Natural killer cell (primary cell): Measurements from ENCODE around the gene TNS3. TPM values are rescaled to one million over a fixed set of nuclear protein-coding genes. Genes with fewer than 3 reads are reported as not detected.

Experiments used
- ATAC-seq, 3 donors: fragments of 150-1000 bp in 2 of 3; fragments of 200-7000 bp in 1 of 3; cut with Tn5 transposase; 1 replicate in 1 of 3; 2 replicates in 2 of 3; pipeline ENCODE4 v1.10.0; 2021; ENCODE audit warnings: mild to moderate bottlenecking in 2 of 3, moderate library complexity in 2 of 3
- DNase-seq, 2 donors: peaks; one replicate each; pipeline versions ENCODE4 v3.0.0 to v3.0.0-alpha.2; 2013 to 2021; ENCODE audit warnings: mixed read lengths in 1 of 2
- H3K27ac ChIP-seq: one replicate; pipeline ENCODE4 v1.5.1; 2013; ENCODE audit warnings: mild to moderate bottlenecking, low read length
- H3K27me3 ChIP-seq: one replicate; pipeline ENCODE4 v1.6.1; 2013; ENCODE audit warnings: low read length; ENCODE audit not compliant: control insufficient read depth, insufficient read depth
- H3K36me3 ChIP-seq: one replicate; pipeline ENCODE4 v1.6.1; 2013; ENCODE audit warnings: low read length; ENCODE audit not compliant: control insufficient read depth, insufficient read depth
- H3K4me1 ChIP-seq: one replicate; pipeline ENCODE4 v1.6.1; 2013; ENCODE audit warnings: low read length; ENCODE audit not compliant: control insufficient read depth, insufficient read depth
- H3K4me3 ChIP-seq: one replicate; pipeline ENCODE4 v1.5.1; 2013; ENCODE audit warnings: low read length
- H3K9me3 ChIP-seq: one replicate; pipeline ENCODE4 v1.6.1; 2013; ENCODE audit warnings: low read length; ENCODE audit not compliant: control insufficient read depth, insufficient read depth
- H3K27ac Mint-ChIP-seq, 2 donors: one replicate each; pipeline ENCODE4 v1.8.0; 2022; ENCODE audit warnings: mild to moderate bottlenecking in 2 of 2, mixed read lengths in 2 of 2, moderate library complexity in 1 of 2
- H3K27me3 Mint-ChIP-seq, 2 donors: one replicate each; pipeline ENCODE4 v1.8.0; 2022; ENCODE audit warnings: low read depth in 2 of 2, mixed read lengths in 2 of 2
- H3K36me3 Mint-ChIP-seq: one replicate; pipeline ENCODE4 v1.8.0; 2022; ENCODE audit warnings: mixed read lengths
- H3K4me1 Mint-ChIP-seq, 2 donors: one replicate each; pipeline ENCODE4 v1.8.0; 2022; ENCODE audit warnings: mixed read lengths in 2 of 2
- H3K4me3 Mint-ChIP-seq: one replicate; pipeline ENCODE4 v1.8.0; 2022; ENCODE audit warnings: mild to moderate bottlenecking, moderate library complexity, mixed read lengths
- H3K9me3 Mint-ChIP-seq, 2 donors: one replicate each; pipeline ENCODE4 v1.8.0; 2022; ENCODE audit warnings: mixed read lengths in 2 of 2
- CTCF ChIP-seq: fragments of 200-600 bp; IDR thresholded peaks from one replicate; pipeline ENCODE4 v1.8.0; 2022; ENCODE audit warnings: antibody characterized with exemption
- WGBS: methylation state at CpG from one replicate; pipeline ENCODE4 v1.1.7; 2013; ENCODE audit warnings: missing lambda C conversion rate; ENCODE audit not compliant: insufficient coverage; 5-methylcytosine and 5-hydroxymethylcytosine counted together
- intact Hi-C: fragments of 100-400 bp; cut with micrococcal nuclease; formaldehyde crosslinking; loops from one replicate; pipeline ENCODE4 v1.14.2; 2022
- total RNA-seq, 4 donors: library from RNA; stranded (reverse); fragments of 120-200 nt in 1 of 4; gene quantifications; one replicate each; pipeline versions ENCODE4 v1.2.3 to v1.2.4, GENCODE V29; 2013 to 2022

Gene TNS3
- total RNA-seq, 3 donors from 2014 or later (not counting 1 experiment from before 2014, with no cell fraction given), result 1.6 to 3.5 (median 2.9) TPM

- 44% methylated on average over 12 of the region's 12 CpGs for WGBS
- Mint-ChIP-seq H3K4me1 (no peaks in the 10 kb centered on the region), H3K27me3 (no peaks in the 10 kb centered on the region), H3K9me3 (no peaks in the 10 kb centered on the region), H3K36me3 (no peaks in the 10 kb centered on the region), H3K27ac (no peak overlapping the region), H3K4me3 (no peak overlapping the region)
- intact Hi-C loops, result no loop called here
- no peak overlapping the region for H3K27ac ChIP-seq
- no peak for ATAC-seq
- H3K27me3 ChIP-seq, result no peaks in the 10 kb centered on the region
- TF ChIP-seq CTCF, result no peak
- H3K4me1 ChIP-seq, result no peaks in the 10 kb centered on the region
- no peak for DNase-seq
- H3K9me3 ChIP-seq, result no peaks in the 10 kb centered on the region
- no peaks in the 10 kb centered on the region for H3K36me3 ChIP-seq
- H3K4me3 ChIP-seq, result no peak overlapping the region
Observed at GRCh38 chr7:47513741-47514241, 68.1 kb downstream of the TNS3 start.

DNA sequence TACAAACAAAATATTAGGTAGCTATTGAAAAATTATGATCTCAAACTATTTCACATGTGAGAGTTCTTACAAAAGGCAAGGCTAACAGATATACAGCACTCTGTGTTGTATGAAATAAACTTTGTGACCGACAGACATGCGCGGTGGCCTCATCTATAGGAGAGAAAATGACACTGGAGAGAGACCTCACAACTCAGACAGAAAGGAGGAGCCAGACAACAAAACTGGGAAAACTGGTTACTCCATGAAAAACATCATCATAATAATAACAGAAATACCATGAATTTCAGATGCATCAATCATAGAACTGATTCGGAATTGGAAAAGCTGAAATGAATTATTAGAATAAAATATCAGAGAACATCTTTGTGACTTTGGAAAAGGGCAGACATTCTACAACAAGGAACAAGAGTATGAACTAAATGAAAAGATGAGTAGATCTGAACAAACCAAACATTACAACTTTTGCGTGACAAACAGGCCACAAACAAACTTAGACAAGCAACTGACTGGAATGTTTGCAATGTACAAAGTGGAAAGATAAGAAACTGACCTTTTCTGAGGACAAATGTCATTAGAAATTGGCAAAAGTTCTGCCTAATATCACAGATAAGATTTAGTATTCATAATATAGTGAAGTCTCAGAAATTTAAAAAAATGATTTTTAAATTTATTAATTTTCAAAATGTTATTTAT is 69.3 kb downstream of the TNS3 start:
- intact Hi-C loops, result no loop called here
- no peak overlapping the region for H3K27ac ChIP-seq
- H3K9me3 ChIP-seq, result no peaks in the 10 kb centered on the region
- no peaks in the 10 kb centered on the region for H3K27me3 ChIP-seq
- Mint-ChIP-seq H3K4me1 (no peaks in the 10 kb centered on the region), H3K9me3 (no peaks in the 10 kb centered on the region), H3K4me3 (no peak overlapping the region), H3K27me3 (no peaks in the 10 kb centered on the region), H3K36me3 (no peaks in the 10 kb centered on the region), H3K27ac (no peak overlapping the region)
- TF ChIP-seq CTCF, result no peak
- H3K4me1 ChIP-seq, result no peaks in the 10 kb centered on the region
- no peak for DNase-seq
- no peaks in the 10 kb centered on the region for H3K36me3 ChIP-seq
- no peak for ATAC-seq
- no peak overlapping the region for H3K4me3 ChIP-seq
- WGBS, result 67% methylated on average over 3 of the region's 5 CpGs

- 90% methylated on average over 16 of the region's 16 CpGs for WGBS
- no peak overlapping the region for H3K27ac ChIP-seq
- Mint-ChIP-seq H3K4me1 (no peaks in the 10 kb centered on the region), H3K36me3 (no peaks in the 10 kb centered on the region), H3K27ac (no peak overlapping the region), H3K4me3 (no peak overlapping the region), H3K27me3 (no peaks in the 10 kb centered on the region), H3K9me3 (no peaks in the 10 kb centered on the region)
- H3K4me3 ChIP-seq, result no peak overlapping the region
- DNase-seq (no peak), ATAC-seq (no peak)
- H3K36me3 ChIP-seq, result no peaks in the 10 kb centered on the region
- H3K9me3 ChIP-seq, result no peaks in the 10 kb centered on the region
- TF ChIP-seq CTCF, result no peak
- intact Hi-C loops, result no loop called here
- no peaks in the 10 kb centered on the region for H3K4me1 ChIP-seq
- H3K27me3 ChIP-seq, result no peaks in the 10 kb centered on the region
Observed at GRCh38 chr7:47511699-47512370, 70.1 kb downstream of the TNS3 start.
